ENCODE measurements around the gene RAB9B. TPM values are rescaled to one million over a fixed set of nuclear protein-coding genes. Genes with fewer than 3 reads are reported as not detected.

The RAB9B gene
- total RNA-seq, 1 donor from 2014 or later = 1.9 TPM

- peak overlapping the region; percentile 4 for H3K4me3 Mint-ChIP-seq
- TF ChIP-seq CTCF (IDR thresholded peaks at IDR 0.05; ENCODE audit: unreplicated experiment) = peak; percentile 36
- H3K4me1 Mint-ChIP-seq = peaks cover 11% of the 10 kb centered on the region
- no peak overlapping the region for H3K27ac Mint-ChIP-seq
- no peaks in the 10 kb centered on the region for H3K36me3 Mint-ChIP-seq
- DNase-seq (ENCODE audit: low spot score in 2 of 2, unreplicated experiment in 2 of 2) = peak in 1 of 2 experiments; percentile 48
- H3K27me3 Mint-ChIP-seq (ENCODE audit: low read depth) = peaks cover 13% of the 10 kb centered on the region
- H3K9me3 Mint-ChIP-seq = peaks cover 9% of the 10 kb centered on the region
These were observed 13.2 kb upstream of the RAB9B start for GRCh38 chrX:103845165-103845653.

- H3K36me3 Mint-ChIP-seq = no peaks in the 10 kb centered on the region
- H3K27me3 Mint-ChIP-seq (ENCODE audit: low read depth) = peaks cover 41% of the 10 kb centered on the region
- DNase-seq (ENCODE audit: low spot score in 2 of 2, unreplicated experiment in 2 of 2) = no peak
- TF ChIP-seq CTCF (IDR thresholded peaks at IDR 0.05; ENCODE audit: unreplicated experiment) = no peak
- no peak overlapping the region for H3K27ac Mint-ChIP-seq
- no peak overlapping the region for H3K4me3 Mint-ChIP-seq
- H3K9me3 Mint-ChIP-seq = peaks cover 34% of the 10 kb centered on the region
- no peaks in the 10 kb centered on the region for H3K4me1 Mint-ChIP-seq
These were observed 7.3 kb upstream of the RAB9B start for GRCh38 chrX:103839404-103839803.

GRCh38 chrX:103831342-103831802, 685 bp downstream of the RAB9B start:
- no peak for TF ChIP-seq CTCF (IDR thresholded peaks at IDR 0.05; ENCODE audit: unreplicated experiment)
- Mint-ChIP-seq H3K27me3 (ENCODE audit: low read depth) (peaks cover 33% of the 10 kb centered on the region), H3K27ac (no peak overlapping the region), H3K4me3 (peak overlapping the region; percentile 76), H3K9me3 (peaks cover 12% of the 10 kb centered on the region), H3K36me3 (no peaks in the 10 kb centered on the region), H3K4me1 (no peaks in the 10 kb centered on the region)
- DNase-seq (ENCODE audit: low spot score in 2 of 2, unreplicated experiment in 2 of 2) = no peak

GRCh38 chrX:103830848-103831247, 1.2 kb downstream of the RAB9B start:
- DNase-seq (ENCODE audit: low spot score in 2 of 2, unreplicated experiment in 2 of 2) = no peak
- no peaks in the 10 kb centered on the region for H3K36me3 Mint-ChIP-seq
- peaks cover 29% of the 10 kb centered on the region for H3K27me3 Mint-ChIP-seq (ENCODE audit: low read depth)
- no peak for TF ChIP-seq CTCF (IDR thresholded peaks at IDR 0.05; ENCODE audit: unreplicated experiment)
- no peak overlapping the region for H3K4me3 Mint-ChIP-seq
- no peak overlapping the region for H3K27ac Mint-ChIP-seq
- H3K4me1 Mint-ChIP-seq = no peaks in the 10 kb centered on the region
- H3K9me3 Mint-ChIP-seq = peaks cover 12% of the 10 kb centered on the region

- no peak for DNase-seq (ENCODE audit: low spot score in 2 of 2, unreplicated experiment in 2 of 2)
- H3K4me1 Mint-ChIP-seq = no peaks in the 10 kb centered on the region
- H3K27me3 Mint-ChIP-seq (ENCODE audit: low read depth) = peaks cover 15% of the 10 kb centered on the region
- peaks cover 7% of the 10 kb centered on the region for H3K9me3 Mint-ChIP-seq
- no peaks in the 10 kb centered on the region for H3K36me3 Mint-ChIP-seq
- H3K27ac Mint-ChIP-seq = no peak overlapping the region
- no peak for TF ChIP-seq CTCF (IDR thresholded peaks at IDR 0.05; ENCODE audit: unreplicated experiment)
- H3K4me3 Mint-ChIP-seq = no peak overlapping the region
These were observed 3.5 kb downstream of the RAB9B start for GRCh38 chrX:103828529-103828928.

- Mint-ChIP-seq H3K9me3 (peaks cover 3% of the 10 kb centered on the region), H3K27me3 (ENCODE audit: low read depth) (peaks cover 6% of the 10 kb centered on the region), H3K27ac (no peak overlapping the region), H3K36me3 (no peaks in the 10 kb centered on the region), H3K4me3 (no peak overlapping the region), H3K4me1 (no peaks in the 10 kb centered on the region)
- no peak for TF ChIP-seq CTCF (IDR thresholded peaks at IDR 0.05; ENCODE audit: unreplicated experiment)
- no peak for DNase-seq (ENCODE audit: low spot score in 2 of 2, unreplicated experiment in 2 of 2)
These were observed 6.2 kb downstream of the RAB9B start for GRCh38 chrX:103825881-103826280.
